Renal cortex interstitium (tissue), 11 donors: ENCODE data around the gene TMEM181. TPM values are rescaled to one million over a fixed set of nuclear protein-coding genes. Genes with fewer than 3 reads are reported as not detected.
"Not testable (repeated sequence)": the region's sequence is repeated elsewhere in the genome, so short reads cannot be mapped to it uniquely, and the experiment has no call there.

ENCODE experiments used
- DNase-seq, 11 donors: peaks; one replicate each; pipeline ENCODE4 v3.0.0-alpha.2; 2013; ENCODE audit warnings: low read depth in 9 of 11, low spot score in 4 of 11; ENCODE audit errors: extremely low read depth in 1 of 11
- polyA plus RNA-seq, 3 donors: library from polyadenylated mRNA; unstranded; fragments of 120-200 nt; gene quantifications; one replicate each; pipeline ENCODE4 v1.2.1, GENCODE V29; 2013; ENCODE audit not compliant: insufficient read length in 3 of 3

The TMEM181 gene
- polyA plus RNA-seq, 3 donors, result 19.7 to 24.8 (median 23.9) TPM

DNA sequence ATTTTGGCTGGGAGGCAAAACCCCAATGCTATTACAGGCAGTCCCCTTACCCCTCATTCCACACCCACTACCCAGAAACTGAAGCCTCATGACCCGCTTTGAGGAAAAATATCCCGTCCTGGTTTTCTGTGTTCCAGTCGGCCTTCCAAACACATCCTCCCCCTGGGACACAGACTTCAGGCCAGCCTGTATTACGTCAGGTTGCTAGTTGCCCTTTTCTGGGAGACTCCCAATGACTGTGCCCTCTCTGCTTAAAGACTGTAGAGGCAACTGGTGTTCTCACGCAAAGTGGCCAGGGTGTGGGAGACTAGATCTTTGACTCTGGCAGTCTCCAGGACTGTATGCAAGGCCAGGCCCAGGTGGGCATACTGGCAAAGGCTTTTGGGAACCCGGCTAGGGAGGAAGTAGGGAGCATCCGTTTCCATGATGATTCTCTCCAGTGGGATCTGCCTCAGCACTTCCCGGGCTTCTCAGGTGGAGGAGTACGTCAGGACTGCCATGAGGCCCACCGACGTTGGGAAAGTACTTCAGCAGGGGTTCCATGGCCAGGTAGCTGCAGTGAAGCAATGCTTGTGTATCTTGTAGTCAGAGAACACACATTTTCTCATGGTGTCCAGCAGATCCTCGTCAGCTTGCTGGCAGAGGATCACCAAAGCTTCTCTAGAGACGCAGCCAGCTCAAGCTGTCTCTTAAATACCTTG is 49.7 kb downstream of the TMEM181 start:
- DNase-seq, result no peak

DNA sequence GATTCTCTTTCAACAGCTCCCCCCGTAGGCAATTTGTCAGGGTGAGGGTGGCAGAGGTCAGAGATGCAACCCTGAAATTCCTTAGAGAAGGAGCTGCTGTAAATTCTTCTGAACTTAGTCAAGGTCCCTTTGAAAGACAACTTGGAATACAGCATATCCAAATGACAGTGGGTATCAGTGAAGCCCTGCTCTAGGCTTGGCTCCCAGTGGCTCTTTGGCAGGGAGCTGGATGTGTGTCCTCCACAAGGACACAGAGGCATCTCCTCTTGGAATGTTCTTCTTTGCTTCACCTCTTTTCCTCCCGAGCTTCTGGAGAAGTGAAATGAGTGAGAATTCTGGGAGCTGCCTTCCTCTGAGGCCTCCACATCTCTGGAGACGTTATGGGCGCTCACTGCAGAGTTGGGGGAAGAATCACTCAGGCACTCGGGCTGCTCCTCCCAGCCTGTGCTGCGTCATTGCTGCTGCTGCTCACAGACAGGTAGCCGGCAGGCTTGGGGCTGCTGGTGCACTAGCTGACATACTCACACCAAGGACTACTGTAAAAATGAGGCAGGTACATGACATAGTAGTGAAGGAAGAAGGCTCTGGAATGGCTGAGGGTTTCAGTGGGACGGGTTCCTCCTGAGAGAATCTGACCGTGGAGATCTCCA is 50.6 kb downstream of the TMEM181 start:
- DNase-seq, result no peak

DNA sequence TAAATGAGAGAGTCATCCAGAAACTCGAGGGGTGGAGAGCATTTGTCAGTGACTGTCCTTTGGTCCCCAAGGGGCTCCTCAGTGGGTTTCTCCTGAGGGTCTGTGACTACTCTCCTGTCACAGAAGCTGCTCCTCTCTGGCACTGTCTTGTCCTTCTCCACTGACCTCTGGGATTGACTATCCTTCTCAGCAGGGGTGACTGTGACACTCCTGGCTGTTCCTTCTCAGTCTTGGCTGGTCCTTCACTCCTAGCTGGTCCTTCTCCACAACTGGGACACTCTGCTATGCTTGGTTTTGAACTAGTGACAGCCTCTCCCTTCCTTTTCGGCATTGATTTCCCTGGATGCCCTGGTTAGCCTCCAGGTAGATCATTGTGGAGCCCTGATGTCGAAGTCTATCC is 51.1 kb downstream of the TMEM181 start:
- no peak for DNase-seq

DNA sequence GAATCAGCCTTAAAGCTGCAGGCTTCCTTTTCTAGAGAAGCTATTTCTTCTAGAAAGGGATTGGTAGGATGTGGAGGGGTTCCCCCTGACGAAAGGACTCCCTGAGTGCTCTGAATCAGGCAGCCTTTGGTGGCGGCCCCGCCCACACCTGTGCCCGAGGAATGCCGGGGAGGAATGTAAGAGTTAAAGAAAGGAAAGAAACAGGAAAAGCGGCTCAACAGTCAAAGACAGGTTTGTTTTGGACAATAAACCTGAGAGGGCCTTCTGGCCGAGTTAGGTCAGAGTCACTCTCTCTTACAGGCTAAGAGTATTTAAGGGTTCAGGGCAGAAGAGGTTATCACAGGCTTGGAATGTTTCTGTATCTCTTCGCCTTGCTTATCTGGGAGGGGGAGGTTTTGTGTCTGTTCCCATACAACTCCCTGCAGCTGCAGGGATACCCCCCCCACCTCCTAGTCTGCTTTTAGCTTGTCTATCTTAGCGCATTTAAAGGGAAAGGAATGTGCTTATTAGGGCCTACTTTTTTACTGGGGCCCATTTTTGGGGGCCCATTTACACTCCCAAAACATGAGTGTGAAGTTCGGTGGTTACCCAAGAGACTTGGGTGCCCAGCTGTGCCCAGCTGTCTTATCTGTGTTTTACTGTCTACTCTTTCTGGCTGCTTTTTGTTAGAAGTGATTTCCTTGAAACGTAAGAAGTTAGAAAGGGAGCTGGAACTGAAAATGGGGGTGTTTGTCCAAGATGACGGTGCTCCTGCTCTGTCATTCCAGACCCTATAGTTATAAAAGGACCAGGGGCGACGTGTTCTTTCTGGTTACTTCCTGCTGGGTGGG is 51.9 kb downstream of the TMEM181 start:
- peak in 2 of 11 donors; percentile 15 to 26 for DNase-seq

DNA sequence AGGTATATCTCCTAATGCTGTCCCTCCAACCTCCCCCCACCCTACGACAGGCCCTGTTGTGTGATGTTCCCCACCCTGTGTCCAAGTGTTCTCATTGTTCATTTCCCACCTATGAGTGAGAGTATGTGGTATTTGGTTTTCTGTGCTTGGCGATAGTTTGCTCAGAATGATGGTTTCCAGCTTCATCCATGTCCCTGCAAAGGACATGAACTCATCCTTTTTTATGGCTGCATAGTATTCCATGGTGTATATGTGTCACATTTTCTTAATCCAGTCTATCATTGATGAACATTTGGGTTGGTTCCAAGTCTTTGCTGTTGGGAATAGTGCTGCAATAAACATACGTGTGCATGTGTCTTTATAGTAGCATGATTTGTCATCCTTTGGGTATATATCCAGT is 54.7 kb downstream of the TMEM181 start:
- not testable (repeated sequence) for DNase-seq

DNA sequence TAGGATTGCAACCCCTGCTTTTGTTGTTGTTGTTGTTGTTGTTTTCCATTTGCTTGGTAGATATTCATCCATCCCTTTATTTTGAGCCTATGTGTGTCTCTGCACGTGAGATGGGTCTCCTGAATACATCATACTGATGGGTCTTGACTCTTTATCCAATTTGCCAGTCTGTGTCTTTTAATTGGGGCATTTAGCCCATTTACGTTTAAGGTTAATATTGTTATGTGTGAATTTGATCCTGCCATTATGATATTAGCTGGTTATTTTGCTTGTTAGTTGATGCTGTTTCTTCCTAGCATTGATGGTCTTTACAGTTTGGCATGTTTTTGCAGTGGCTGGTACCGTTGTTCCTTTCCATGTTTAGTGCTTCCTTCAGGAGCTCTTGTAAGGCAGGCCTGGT is 58.4 kb downstream of the TMEM181 start:
- DNase-seq, result not testable (repeated sequence)

DNA sequence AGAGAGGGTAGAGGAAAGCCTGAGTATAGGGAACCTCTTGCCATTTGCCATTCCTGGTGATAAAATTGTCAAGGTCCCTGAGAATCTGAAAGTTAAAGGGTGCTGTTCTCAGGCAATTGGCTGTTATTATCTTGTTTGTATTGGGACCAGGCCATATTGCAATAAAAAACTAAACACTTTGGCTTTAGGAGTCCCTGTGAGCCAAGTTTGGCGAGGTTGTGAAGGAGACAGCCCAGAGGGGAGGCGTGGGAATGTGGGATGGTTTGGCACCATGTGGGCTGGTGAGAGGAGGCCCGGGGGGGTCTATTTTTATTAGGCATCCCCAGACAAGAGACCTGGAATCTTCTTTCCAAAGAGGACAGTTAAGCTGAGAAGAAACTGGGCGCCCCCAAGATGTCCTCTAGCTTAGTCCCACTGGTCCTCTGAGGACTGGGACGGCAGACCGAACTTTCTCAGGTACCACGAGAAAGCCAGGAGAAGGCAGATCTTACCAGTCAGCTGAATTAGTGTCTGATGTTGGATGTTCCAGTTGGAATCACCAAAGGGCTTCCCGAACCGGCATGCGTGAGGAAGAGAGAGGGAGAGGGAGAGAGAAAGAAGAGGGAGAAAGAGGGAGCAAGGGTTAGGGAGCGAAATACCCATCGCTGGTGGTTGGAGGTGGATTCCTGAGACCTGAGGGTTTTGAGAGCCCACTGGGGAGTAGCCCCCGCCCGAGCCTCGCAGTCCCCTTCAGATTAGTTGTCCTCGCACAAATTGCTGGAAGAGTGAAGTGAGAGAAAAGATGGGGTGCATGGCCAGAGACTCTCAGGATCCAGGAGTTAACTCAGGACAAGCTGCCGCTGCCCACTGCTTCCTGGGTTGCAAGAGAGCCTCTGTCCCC is 60.3 kb downstream of the TMEM181 start:
- DNase-seq, result no peak

DNA sequence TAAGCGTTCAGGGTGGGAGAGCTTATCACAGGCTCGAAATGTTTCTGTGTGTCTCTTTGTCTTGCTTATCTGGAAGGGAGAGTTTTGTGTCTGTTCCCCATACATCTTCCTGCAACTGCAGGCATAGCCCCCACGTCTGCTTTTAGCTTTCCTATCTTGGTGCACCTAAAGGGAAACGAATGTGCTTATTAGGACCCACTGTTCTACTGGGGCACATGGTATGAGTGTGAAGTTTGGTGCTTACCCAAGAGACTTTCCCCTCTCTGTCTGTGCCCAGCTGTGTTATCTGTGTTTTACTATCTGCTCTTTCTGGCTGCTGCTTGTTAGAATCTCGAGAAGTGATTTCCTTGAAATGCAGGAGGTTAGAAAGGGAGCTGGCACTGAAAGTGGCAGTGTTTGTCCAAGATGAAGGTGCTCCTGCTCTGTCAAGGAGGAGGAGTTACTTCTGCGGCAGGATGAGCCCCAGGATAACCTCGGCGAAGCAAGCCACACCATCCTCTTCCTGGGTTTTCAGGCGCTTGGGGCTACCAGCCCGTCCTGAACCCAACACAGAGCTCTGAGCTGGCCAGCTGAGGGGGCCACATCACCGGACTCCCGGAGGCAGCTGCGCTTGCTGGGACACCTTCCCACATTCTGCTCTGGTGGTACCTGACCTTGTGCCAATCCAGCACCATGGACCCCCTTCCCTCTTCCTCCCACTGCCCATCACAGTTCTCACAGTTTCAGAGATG is 61.2 kb downstream of the TMEM181 start:
- DNase-seq, result no peak

DNA sequence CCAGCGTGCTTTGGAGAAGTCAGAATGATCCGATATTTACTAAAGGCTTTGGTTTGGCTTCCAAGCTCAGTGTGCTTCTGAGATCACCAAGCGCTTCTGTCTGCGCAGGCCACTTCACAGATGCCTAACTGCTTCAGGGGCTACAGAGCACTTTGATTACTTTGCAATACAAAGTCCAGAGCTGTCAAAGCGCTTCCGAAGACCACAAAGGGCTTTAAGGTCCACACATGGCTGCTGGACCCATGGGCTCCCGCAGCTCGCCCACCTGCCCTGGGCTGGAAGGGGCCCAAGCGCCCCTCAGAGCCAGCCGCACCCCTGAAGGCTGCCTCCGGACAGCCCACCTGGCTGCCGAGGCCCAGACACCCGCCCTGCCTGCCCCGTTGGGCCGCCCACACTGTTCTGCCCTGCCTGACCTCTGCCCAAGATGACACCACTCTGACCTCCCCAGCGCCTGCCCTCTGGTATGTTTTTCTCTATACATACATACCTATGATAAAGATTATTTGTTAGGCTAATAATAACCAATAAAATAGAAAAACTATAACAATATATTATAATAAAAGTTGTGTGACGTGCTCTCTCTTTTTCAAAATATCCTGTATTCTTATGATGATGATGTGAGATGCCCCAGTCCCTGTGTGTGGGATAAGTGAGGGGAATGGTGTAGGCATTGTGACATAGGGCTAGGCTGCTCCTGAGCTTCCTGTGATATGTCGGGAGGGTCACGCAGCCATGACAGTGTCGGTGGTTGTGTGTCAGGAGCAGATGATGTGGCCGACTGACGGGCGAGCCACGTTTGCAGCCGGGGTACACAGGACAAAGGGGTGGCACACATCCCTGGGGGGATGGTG is 62.0 kb downstream of the TMEM181 start:
- no peak for DNase-seq

DNA sequence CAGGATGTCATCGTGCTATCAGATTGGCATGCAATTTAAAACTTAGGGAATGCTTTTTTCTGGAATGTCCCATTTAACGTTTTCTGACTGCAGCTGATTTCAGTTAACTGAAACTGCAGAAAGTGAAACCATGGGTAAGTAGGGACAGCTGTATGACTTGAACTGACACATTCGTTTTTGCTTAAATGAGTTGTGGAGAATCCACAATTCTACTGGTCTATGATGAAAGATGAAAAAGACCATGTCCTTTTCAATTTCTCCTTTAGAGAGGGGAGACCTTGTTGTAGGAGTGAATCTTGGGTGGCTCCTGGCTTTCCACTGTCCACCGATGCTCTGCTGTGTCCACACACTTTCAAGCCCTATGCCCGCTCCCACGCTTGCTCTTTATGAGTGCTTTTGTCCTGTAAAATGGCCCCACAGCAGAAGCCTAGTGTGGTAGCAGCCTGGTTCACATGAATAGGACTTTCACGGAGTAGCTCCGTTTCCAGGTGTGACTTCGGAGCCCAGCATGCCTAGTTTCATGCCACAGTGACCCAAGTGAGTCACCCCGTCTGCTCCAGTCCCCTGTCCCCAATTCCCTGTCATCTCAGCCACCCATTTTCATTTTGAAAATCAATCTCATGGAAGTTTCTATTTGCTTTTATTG is 62.8 kb downstream of the TMEM181 start:
- DNase-seq, result no peak

DNA sequence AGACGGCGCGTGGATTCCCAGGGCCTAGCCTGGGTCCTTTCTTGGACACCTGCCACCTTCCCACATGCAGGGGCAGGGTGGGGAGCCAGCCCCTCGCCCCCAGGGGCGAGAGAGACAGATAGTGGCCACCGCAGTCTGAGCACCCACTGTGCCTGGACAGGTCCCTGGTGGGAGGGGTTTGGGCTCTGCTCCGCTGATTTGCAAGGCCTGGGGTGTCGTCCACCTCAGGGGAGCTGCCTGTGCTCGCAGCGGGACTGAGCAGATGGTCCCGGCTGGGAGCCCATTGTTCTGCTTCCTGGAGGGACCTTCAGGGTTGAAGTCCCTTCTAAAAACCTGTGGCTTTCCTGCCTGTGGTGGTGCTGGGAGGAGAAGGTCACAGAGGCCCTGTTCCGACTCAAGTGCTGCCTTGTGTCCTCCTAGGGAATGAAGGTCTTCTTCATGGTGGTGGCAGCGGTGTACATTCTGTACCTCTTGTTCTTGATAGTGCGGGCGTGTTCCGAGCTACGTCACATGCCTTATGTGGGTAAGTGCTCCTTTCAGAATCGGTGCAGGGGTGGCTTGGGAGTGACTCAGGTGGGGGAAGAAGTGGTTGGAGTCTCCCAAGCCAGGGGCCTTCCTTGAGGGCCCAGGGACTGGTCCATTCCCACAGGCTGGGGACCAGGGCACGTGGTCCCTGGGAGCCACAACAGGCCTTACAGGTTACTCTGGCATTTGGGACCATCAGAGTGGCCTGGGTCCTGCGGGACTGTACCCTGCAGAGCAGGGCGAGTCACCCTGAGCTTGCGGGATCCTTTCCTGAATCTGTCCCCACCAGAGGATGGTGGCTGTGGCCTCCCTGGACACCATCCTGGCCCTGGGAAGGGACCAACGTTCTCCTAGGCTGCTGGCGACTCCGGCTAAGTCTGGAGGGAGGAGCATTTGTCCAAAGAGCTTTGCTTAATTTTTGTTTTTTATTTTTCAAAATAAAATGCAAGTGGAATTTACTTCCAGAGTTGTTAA is 65.1 kb downstream of the TMEM181 start:
- DNase-seq, result no peak

DNA sequence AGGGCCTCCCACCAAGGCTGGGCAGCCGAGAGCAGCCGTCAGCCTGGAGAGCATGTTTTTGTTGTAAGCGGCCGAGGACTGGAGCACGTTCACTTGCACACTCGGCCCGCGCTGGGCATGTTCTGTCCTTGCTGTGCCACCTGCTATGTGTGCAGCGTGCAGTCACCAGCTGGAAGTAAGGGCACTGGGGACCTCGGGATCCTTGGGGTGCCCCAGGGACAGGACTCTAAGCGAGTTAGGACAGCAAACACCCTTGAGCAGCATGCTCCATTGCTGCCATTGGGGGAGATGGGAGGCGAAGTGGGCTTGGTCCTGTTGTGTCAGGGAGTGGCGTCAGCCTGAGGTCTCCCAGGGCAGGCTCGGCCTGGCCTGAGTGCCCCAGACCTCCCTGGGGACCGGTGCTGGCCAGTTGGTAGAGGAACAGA is 66.0 kb downstream of the TMEM181 start:
- DNase-seq, result no peak

DNA sequence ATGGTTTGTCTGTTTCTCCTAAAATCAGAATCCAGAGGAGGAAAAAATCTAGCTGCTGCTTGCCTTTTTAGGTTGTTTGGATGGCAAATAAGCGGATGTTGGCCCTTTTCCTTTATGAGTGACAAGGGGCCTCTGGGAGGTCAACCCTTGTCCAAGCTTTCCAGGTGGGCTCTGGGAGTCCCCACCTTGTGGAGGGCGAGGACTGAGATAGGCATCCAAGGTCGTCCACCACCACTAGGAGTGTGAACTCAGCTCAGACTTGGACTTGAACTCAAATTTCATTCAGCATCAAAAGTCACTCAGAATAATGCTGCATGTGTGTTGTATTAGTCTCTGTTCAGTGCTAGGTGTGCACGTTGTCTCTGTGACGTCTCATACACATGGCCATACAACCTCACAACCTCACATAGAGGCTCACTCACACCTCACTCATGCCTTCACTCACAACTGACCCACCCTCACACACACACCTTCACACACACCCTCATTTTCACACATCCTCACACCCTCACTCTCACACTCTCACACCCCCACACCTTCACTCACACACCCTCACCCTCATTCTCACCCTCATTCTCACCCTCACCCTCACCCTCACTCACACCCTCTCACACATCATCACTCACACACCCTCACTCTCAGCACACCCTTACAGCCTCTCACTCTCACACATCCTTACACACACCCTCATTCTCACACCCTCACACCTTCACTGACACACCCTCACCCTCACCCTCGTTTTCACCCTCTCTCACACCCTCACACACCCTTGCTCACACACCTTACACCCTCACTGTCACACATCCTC is 66.7 kb downstream of the TMEM181 start:
- no peak for DNase-seq

DNA sequence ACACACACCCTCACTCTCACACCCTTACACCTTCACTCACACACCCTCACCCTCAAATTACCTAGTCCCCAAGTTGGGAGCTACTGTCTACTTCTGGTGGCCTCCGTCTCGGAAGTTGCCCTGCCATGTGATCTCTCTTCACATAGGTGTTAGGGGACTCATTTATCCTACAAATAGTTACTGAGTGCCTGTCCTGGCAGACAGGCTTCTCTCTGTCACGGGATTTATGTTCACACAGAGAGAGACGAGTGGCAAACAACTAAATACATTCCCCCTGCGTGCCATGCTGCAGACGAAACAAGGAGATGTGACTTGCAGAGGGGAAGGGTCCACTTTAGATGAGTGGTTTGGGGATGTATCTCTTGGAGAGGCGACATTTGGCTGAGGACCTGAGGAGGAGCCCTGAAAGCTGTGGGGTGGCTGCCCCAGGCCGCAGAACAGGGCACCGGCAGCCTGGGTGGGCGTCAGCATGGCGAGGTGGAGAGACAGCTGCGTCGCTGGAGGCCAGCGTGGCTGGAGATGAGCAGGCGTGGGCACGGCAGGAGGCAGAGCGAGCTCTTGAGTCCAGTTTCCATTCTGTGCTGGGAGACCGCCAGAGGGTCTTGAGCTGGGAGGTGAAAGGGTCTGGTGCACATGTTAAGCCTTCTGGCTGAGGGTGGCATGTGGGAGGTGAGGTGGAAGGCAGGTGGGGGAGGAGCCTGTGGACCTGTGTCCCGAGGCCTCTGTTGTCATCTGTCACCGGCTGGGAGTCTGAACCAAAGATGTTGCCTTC is 67.5 kb downstream of the TMEM181 start:
- no peak for DNase-seq

DNA sequence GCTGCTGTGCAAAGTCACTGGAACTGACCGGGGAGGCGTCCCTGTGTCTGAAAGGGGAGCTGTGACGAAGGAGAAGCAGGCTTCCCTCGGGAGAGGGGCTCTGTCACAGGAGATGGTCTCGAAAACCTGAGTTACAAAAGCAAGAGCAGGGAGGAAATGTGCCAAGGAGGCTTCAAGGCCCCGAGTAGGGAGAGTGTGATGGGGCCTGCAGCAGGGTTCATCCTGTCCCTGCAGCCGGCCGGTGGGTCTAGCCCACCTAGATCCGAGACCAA is 68.0 kb downstream of the TMEM181 start:
- no peak for DNase-seq
